ENCODE data around the gene RASGRF1.

The RASGRF1 gene

DNA sequence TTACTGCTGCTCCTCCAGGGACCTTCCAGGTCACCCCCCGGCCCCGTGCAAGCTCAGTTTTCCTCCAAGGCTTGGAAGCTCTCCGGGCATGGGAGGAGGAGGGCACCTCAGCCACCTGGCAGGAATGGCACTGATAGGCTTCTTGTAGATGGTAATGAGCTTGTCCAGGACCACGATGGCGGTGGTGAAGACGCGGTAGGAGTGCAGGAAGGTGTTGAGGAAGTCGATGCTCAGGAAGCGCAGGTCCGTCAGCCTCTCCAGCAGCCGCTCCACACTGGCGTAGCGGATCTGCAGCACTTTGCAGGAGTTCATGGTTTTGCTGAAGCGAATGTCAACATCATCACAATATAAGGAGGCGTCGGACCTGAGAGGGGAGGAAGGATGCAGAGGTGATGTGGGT, 84.5 kb downstream of the RASGRF1 start:
- TF ChIP-seq, protein P1, sequence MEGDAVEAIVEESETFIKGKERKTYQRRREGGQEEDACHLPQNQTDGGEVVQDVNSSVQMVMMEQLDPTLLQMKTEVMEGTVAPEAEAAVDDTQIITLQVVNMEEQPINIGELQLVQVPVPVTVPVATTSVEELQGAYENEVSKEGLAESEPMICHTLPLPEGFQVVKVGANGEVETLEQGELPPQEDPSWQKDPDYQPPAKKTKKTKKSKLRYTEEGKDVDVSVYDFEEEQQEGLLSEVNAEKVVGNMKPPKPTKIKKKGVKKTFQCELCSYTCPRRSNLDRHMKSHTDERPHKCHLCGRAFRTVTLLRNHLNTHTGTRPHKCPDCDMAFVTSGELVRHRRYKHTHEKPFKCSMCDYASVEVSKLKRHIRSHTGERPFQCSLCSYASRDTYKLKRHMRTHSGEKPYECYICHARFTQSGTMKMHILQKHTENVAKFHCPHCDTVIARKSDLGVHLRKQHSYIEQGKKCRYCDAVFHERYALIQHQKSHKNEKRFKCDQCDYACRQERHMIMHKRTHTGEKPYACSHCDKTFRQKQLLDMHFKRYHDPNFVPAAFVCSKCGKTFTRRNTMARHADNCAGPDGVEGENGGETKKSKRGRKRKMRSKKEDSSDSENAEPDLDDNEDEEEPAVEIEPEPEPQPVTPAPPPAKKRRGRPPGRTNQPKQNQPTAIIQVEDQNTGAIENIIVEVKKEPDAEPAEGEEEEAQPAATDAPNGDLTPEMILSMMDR (IDR thresholded peaks at IDR 0.05; ENCODE audit: low read depth, low read length, missing control alignments) = no peak
- H3K4me3 ChIP-seq (ENCODE audit: low read depth, low read length) = no peak overlapping the region
- no peak for DNase-seq (ENCODE audit: low read depth)

DNA sequence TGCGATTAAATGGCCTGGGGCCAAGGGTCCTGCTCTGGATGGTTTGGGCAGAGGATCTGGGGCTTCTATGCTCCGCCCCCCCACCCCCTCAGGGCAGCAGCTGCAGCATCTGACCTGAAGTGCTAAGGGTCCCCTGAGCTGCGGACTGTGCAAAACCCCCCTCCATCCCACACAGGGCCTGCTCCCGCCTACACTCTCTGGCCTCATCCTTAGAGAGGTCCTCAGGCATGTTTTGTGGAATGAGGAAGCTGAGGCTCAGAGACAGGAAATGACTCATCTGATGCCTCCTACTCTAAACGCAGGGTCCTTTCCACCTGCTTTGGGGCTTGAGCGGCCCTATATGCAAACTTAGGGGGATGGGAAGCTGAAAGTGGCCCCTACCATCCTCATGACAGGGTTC, 86.2 kb downstream of the RASGRF1 start:
- TF ChIP-seq, protein P1 (IDR thresholded peaks at IDR 0.05; ENCODE audit: low read depth, low read length, missing control alignments) = no peak
- H3K4me3 ChIP-seq (ENCODE audit: low read depth, low read length) = peak overlapping the region; percentile 15; the same call in 1 of the 2 replicates
- peak; percentile 91 for DNase-seq (ENCODE audit: low read depth)

DNA sequence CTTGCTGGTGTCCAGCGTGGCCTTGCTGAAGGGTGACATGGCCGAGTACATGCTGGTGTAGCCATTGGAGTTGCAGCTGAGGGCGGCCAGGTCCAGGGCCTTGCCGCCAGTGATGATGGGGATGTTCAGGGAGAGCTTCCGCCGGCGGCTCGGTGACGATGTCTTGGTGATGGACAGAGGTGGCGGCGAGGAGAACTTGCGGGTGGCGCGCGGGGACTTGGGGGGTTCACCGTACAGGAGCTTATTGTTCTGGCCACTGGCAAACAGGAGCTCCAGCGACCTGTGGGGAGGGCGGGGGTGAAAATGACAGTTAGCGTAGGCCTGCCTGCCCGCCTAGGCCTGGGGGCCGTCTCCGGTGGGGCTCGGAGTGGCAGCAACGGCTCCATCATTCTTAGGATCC, 86.7 kb downstream of the RASGRF1 start:
- DNase-seq (ENCODE audit: low read depth) = no peak
- peak overlapping the region; percentile 15; the same call in 1 of the 2 replicates for H3K4me3 ChIP-seq (ENCODE audit: low read depth, low read length)
- TF ChIP-seq, protein P1 (IDR thresholded peaks at IDR 0.05; ENCODE audit: low read depth, low read length, missing control alignments) = no peak

DNA sequence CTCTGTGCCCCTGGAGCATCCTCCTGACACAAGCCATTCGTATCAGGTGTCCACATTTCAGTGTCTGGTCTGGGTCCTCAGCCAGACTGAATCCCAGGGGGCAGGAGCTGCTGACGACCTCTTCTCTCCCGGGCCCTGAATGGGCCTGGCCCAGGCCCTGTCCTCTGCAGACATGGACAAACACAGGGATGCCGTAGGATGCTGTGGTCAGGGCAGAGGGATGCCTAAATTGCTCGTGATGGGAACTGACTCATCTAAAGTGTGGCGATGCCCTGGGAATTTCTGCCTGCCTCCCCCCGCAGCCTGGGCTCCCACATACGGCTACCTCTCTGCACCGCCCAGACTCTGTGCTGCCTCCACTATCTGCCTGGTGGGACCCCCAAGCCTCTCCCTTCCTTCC, 87.3 kb downstream of the RASGRF1 start:
- DNase-seq (ENCODE audit: low read depth) = no peak
- TF ChIP-seq, protein P1 (IDR thresholded peaks at IDR 0.05; ENCODE audit: low read depth, low read length, missing control alignments) = no peak

GRCh38 chr15:79002581-79002980, 88.0 kb downstream of the RASGRF1 start:
- DNase-seq (ENCODE audit: low read depth) = no peak
- H3K4me3 ChIP-seq (ENCODE audit: low read depth, low read length) = no peak overlapping the region
- TF ChIP-seq, protein P1 (IDR thresholded peaks at IDR 0.05; ENCODE audit: low read depth, low read length, missing control alignments) = no peak

More for the DNA sequence above, 87.3 kb downstream of the RASGRF1 start:
- no peak overlapping the region for H3K4me3 ChIP-seq (ENCODE audit: low read depth, low read length)

DNA sequence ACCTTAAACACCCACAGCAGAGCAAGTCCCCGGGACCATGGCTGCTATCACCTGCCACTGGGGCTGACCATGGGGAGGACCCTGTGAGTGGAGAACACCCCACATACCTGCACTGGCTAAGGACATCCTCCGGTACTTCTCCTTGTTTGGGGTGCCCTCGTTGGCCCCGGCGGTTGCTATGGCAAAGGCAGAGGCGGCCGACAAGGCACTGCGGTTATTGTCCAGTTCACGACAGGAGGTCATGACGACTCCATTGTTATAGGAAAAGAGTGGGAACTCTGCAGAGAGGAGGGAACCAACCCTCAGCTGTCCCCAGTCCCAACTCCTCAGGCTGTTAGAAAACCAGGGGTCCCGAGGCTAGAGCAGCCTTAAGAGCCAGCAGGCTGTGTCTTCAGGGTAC, 90.9 kb downstream of the RASGRF1 start:
- H3K4me3 ChIP-seq (ENCODE audit: low read depth, low read length) = no peak overlapping the region
- no peak for DNase-seq (ENCODE audit: low read depth)
- TF ChIP-seq, protein P1 (IDR thresholded peaks at IDR 0.05; ENCODE audit: low read depth, low read length, missing control alignments) = no peak

GRCh38 chr15:78998526-78998925, 92.1 kb downstream of the RASGRF1 start:
- TF ChIP-seq, protein P1 (IDR thresholded peaks at IDR 0.05; ENCODE audit: low read depth, low read length, missing control alignments) = no peak
- no peak overlapping the region for H3K4me3 ChIP-seq (ENCODE audit: low read depth, low read length)
- no peak for DNase-seq (ENCODE audit: low read depth)

Data from GM12864 (cell line).